ENCODE measurements around the gene NTF3.
"Not testable (repeated sequence)": the region's sequence is repeated elsewhere in the genome, so short reads cannot be mapped to it uniquely, and the experiment has no call there.

The NTF3 gene

GRCh38 chr12:5513406-5513805, 81.5 kb downstream of the NTF3 start:
- no peak for DNase-seq

GRCh38 chr12:5514016-5514415, 82.1 kb downstream of the NTF3 start:
- DNase-seq = no peak

- no peak for DNase-seq
Observed at GRCh38 chr12:5514545-5514944, 82.6 kb downstream of the NTF3 start.

GRCh38 chr12:5515458-5515857, 83.5 kb downstream of the NTF3 start:
- no peak for DNase-seq

GRCh38 chr12:5516371-5517241, 84.7 kb downstream of the NTF3 start:
- DNase-seq = no peak

GRCh38 chr12:5518584-5519365, 86.9 kb downstream of the NTF3 start:
- no peak for DNase-seq

- DNase-seq = no peak
Observed at GRCh38 chr12:5520037-5520436, 88.1 kb downstream of the NTF3 start.

- DNase-seq = no peak
Observed at GRCh38 chr12:5520831-5521230, 88.9 kb downstream of the NTF3 start.

- DNase-seq = no peak
Observed at GRCh38 chr12:5521456-5522325, 89.8 kb downstream of the NTF3 start.

GRCh38 chr12:5522432-5523335, 90.8 kb downstream of the NTF3 start:
- DNase-seq = peak; percentile 80

- DNase-seq = no peak
Observed at GRCh38 chr12:5523396-5524115, 91.6 kb downstream of the NTF3 start.

- no peak for DNase-seq
Observed at GRCh38 chr12:5524116-5524768, 92.3 kb downstream of the NTF3 start.

GRCh38 chr12:5524769-5525436, 93.0 kb downstream of the NTF3 start:
- DNase-seq = no peak

GRCh38 chr12:5525783-5526367, 94.0 kb downstream of the NTF3 start:
- DNase-seq = no peak

GRCh38 chr12:5533368-5533767, 101.5 kb downstream of the NTF3 start:
- DNase-seq = no peak

GRCh38 chr12:5534426-5535199, 102.7 kb downstream of the NTF3 start:
- no peak for DNase-seq

GRCh38 chr12:5535541-5535940, 103.6 kb downstream of the NTF3 start:
- no peak for DNase-seq

GRCh38 chr12:5537026-5537615, 105.2 kb downstream of the NTF3 start:
- not testable (repeated sequence) for DNase-seq

- no peak for DNase-seq
Observed at GRCh38 chr12:5537771-5538170, 105.9 kb downstream of the NTF3 start.
